ENCODE data around the gene CASP8AP2.
"Not testable (repeated sequence)": the region's sequence is repeated elsewhere in the genome, so short reads cannot be mapped to it uniquely, and the experiment has no call there.

CASP8AP2 gene

DNA sequence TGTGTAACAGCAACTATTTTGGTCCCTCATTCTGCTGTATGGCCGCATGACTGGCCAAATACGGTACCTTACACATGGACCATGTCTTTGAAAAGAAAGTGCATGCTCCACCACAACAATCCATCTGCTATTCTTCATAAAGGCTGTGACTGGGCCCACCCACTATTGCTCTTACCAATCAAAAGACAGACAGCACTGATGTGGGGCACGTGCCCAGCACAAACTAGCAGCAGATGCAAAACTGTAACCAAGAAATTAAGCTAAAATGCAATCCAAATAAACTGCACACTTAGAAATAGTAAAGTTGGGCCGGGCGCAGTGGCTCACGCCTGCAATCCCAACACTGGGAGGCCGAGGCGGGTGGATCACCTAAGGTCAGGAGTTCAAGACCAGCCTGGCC is 30.6 kb upstream of the CASP8AP2 start:
- TF ChIP-seq, protein P1, sequence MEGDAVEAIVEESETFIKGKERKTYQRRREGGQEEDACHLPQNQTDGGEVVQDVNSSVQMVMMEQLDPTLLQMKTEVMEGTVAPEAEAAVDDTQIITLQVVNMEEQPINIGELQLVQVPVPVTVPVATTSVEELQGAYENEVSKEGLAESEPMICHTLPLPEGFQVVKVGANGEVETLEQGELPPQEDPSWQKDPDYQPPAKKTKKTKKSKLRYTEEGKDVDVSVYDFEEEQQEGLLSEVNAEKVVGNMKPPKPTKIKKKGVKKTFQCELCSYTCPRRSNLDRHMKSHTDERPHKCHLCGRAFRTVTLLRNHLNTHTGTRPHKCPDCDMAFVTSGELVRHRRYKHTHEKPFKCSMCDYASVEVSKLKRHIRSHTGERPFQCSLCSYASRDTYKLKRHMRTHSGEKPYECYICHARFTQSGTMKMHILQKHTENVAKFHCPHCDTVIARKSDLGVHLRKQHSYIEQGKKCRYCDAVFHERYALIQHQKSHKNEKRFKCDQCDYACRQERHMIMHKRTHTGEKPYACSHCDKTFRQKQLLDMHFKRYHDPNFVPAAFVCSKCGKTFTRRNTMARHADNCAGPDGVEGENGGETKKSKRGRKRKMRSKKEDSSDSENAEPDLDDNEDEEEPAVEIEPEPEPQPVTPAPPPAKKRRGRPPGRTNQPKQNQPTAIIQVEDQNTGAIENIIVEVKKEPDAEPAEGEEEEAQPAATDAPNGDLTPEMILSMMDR (conservative IDR thresholded peaks at IDR 0.05; ENCODE audit: control insufficient read depth, insufficient read depth, low read depth, low read length) = no peak
- no peak for DNase-seq (ENCODE audit: low read depth)

DNA sequence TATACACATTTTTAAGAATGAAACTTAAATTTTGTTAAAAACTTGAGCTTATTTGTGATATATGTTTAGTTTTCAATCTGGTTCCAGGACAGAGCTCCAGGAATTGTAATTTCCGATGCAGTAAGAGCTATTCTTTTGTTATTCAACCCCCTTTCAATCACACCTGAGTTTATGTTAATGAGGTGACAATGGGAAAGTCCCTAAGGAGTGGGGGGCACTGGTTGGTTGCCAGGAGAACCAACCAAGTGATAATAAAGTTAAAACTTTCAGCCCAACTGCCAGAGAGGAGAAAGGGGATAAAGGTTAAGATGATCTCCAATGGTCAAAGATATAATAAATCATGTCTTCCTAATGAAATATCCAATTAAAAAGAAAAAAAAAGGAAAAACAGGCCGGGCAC is 29.9 kb upstream of the CASP8AP2 start:
- DNase-seq (ENCODE audit: low read depth) = no peak
- H3K4me3 ChIP-seq (ENCODE audit: control insufficient read depth, low read depth, low read length) = no peak overlapping the region
- TF ChIP-seq, protein P1 (conservative IDR thresholded peaks at IDR 0.05; ENCODE audit: control insufficient read depth, insufficient read depth, low read depth, low read length) = no peak

More for the DNA sequence above, 30.6 kb upstream of the CASP8AP2 start:
- no peak overlapping the region for H3K4me3 ChIP-seq (ENCODE audit: control insufficient read depth, low read depth, low read length)

GRCh38 chr6:89803271-89803670 is 26.4 kb upstream of the CASP8AP2 start:
- no peak for DNase-seq (ENCODE audit: low read depth)
- TF ChIP-seq, protein P1 (conservative IDR thresholded peaks at IDR 0.05; ENCODE audit: control insufficient read depth, insufficient read depth, low read depth, low read length) = no peak
- H3K4me3 ChIP-seq (ENCODE audit: control insufficient read depth, low read depth, low read length) = no peak overlapping the region

GRCh38 chr6:89805814-89806371 is 23.8 kb upstream of the CASP8AP2 start:
- H3K4me3 ChIP-seq (ENCODE audit: control insufficient read depth, low read depth, low read length) = no peak overlapping the region
- TF ChIP-seq, protein P1 (conservative IDR thresholded peaks at IDR 0.05; ENCODE audit: control insufficient read depth, insufficient read depth, low read depth, low read length) = no peak
- no peak for DNase-seq (ENCODE audit: low read depth)

- TF ChIP-seq, protein P1 (conservative IDR thresholded peaks at IDR 0.05; ENCODE audit: control insufficient read depth, insufficient read depth, low read depth, low read length) = no peak
- no peak overlapping the region for H3K4me3 ChIP-seq (ENCODE audit: control insufficient read depth, low read depth, low read length)
- DNase-seq (ENCODE audit: low read depth) = no peak
These were observed 22.1 kb upstream of the CASP8AP2 start for GRCh38 chr6:89807581-89807980.

GRCh38 chr6:89813422-89813821 is 16.3 kb upstream of the CASP8AP2 start:
- not testable (repeated sequence) for H3K4me3 ChIP-seq (ENCODE audit: control insufficient read depth, low read depth, low read length); DNase-seq (ENCODE audit: low read depth)

GRCh38 chr6:89817481-89817880 is 12.2 kb upstream of the CASP8AP2 start:
- no peak for DNase-seq (ENCODE audit: low read depth)
- no peak overlapping the region for H3K4me3 ChIP-seq (ENCODE audit: control insufficient read depth, low read depth, low read length)
- TF ChIP-seq, protein P1 (conservative IDR thresholded peaks at IDR 0.05; ENCODE audit: control insufficient read depth, insufficient read depth, low read depth, low read length) = no peak

All from fibroblast of mammary gland (primary cell).